PFSK-1 (cell line): ENCODE measurements around the gene TRDN.
A peak's percentile ranks its signal among the peaks of the same experiment; 100 is the strongest.

Source experiments
- FOXP2 ChIP-seq: optimal IDR thresholded peaks from 2 replicates; pipeline ENCODE3; 2011; ENCODE audit warnings: borderline replicate concordance, control low read depth, inconsistent platforms; ENCODE audit not compliant: insufficient read depth; ENCODE audit errors: extremely low read length, extremely low read depth
- POLR2AphosphoS5 ChIP-seq: IDR thresholded peaks from 2 replicates; pipeline ENCODE4 v1.6.1; 2012; ENCODE audit warnings: low read depth, mild to moderate bottlenecking, control low read depth, low read length, moderate library complexity
- REST ChIP-seq, 2 experiments: IDR thresholded peaks; 2 replicates each; pipeline versions ENCODE4 v1.6.1 to v1.8.0; 2011 to 2012; ENCODE audit warnings: low read depth in 2 of 2, low read length in 2 of 2, control low read depth in 1 of 2, inconsistent platforms in 1 of 2, mild to moderate bottlenecking in 1 of 2, moderate library complexity in 1 of 2; ENCODE audit not compliant: insufficient read depth in 1 of 2
- SIN3A ChIP-seq: IDR thresholded peaks from 2 replicates; pipeline ENCODE4 v1.6.1; 2012; ENCODE audit warnings: mild to moderate bottlenecking, low read length, moderate library complexity, borderline replicate concordance; ENCODE audit not compliant: insufficient read depth
- TAF1 ChIP-seq: IDR thresholded peaks from 2 replicates; pipeline ENCODE4 v1.6.1; 2012; ENCODE audit warnings: low read length, control low read depth, borderline replicate concordance; ENCODE audit not compliant: insufficient read depth

TRDN gene

GRCh38 chr6:123587838-123588545 is 48.8 kb downstream of the TRDN start:
- TF ChIP-seq POLR2AphosphoS5 (no peak), TAF1 (no peak), FOXP2 (no peak), REST (IDR thresholded peaks at IDR 0.05; ENCODE audit: insufficient read depth in 1 of 2, low read depth in 2 of 2, low read length in 2 of 2) (no peak), SIN3A (no peak)

DNA sequence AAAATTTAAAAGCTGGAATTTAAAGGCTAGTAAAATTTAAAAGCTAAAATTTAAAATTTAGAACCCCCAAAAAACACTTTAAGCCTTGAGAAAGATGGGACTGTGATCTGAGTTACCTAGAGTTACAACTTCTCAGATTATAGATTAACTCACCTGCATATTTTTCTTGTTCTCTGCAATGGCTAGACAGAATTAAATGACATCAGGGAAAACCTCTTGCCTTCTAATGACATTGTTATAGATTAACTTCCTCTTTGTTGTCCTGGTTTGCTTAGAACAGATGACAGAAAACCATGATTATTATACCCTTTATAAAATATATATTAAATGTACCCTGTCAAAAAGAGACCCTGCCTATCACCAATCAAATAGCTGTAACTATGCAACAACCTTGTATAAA is 56.4 kb downstream of the TRDN start:
- TF ChIP-seq POLR2AphosphoS5, result no peak
- no peak for TF ChIP-seq TAF1
- TF ChIP-seq REST (IDR thresholded peaks at IDR 0.05; ENCODE audit: insufficient read depth in 1 of 2, low read depth in 2 of 2, low read length in 2 of 2), result no peak
- no peak for TF ChIP-seq SIN3A
- no peak for TF ChIP-seq FOXP2

- TF ChIP-seq FOXP2 (no peak), POLR2AphosphoS5 (no peak), SIN3A (no peak), REST (IDR thresholded peaks at IDR 0.05; ENCODE audit: insufficient read depth in 1 of 2, low read depth in 2 of 2, low read length in 2 of 2) (no peak), TAF1 (no peak)
Measured at GRCh38 chr6:123575188-123575587, 61.6 kb downstream of the TRDN start.

GRCh38 chr6:123570813-123571684 is 65.7 kb downstream of the TRDN start:
- TF ChIP-seq REST (IDR thresholded peaks at IDR 0.05; ENCODE audit: insufficient read depth in 1 of 2, low read depth in 2 of 2, low read length in 2 of 2), result peak; percentile 53 to 72; a peak in 2 of 4 replicates
- no peak for TF ChIP-seq SIN3A
